ENCODE results near the gene ESR1.

The ESR1 gene

GRCh38 chr6:151807513-151808370 lies at the start of gene ESR1:
Gene ESR1 (plus strand): TSS chr6:151807682. CDS start chr6:151807913, 231 bp downstream.
- 0 out of 2 replicates have a peak, but pooled peaks have one; percentile 5 for TF ChIP-seq CTCF (conservative IDR thresholded peaks at IDR 0.05)
- no peak within 1 kb of the TSS for H3K27ac ChIP-seq

- no peak overlapping the region for H3K27ac ChIP-seq
- TF ChIP-seq CTCF (conservative IDR thresholded peaks at IDR 0.05): no peak
Observed at GRCh38 chr6:151760486-151760885, 47.0 kb upstream of the ESR1 start.

- TF ChIP-seq CTCF (conservative IDR thresholded peaks at IDR 0.05): no peak
- no peak overlapping the region for H3K27ac ChIP-seq
Observed at GRCh38 chr6:151761851-151762250, 45.6 kb upstream of the ESR1 start.

GRCh38 chr6:151762817-151763216 lies 44.7 kb upstream of the ESR1 start:
- no peak for TF ChIP-seq CTCF (conservative IDR thresholded peaks at IDR 0.05)
- no peak overlapping the region for H3K27ac ChIP-seq

- H3K27ac ChIP-seq: peak overlapping the region; percentile 32
Observed at GRCh38 chr6:151763303-151763702, 44.2 kb upstream of the ESR1 start.

GRCh38 chr6:151763938-151764680 lies 43.4 kb upstream of the ESR1 start:
- peak overlapping the region; percentile 32 for H3K27ac ChIP-seq
- TF ChIP-seq CTCF (conservative IDR thresholded peaks at IDR 0.05): peak; percentile 80

More at GRCh38 chr6:151763303-151763702, 44.2 kb upstream of the ESR1 start:
- no peak for TF ChIP-seq CTCF (conservative IDR thresholded peaks at IDR 0.05)

GRCh38 chr6:151765444-151765886 lies 42.0 kb upstream of the ESR1 start:
- no peak overlapping the region for H3K27ac ChIP-seq
- peak; percentile 79 for TF ChIP-seq CTCF (conservative IDR thresholded peaks at IDR 0.05)

Measured in VCaP (cell line).